ENCODE data around the gene MEIS1. TPM values are rescaled to one million over a fixed set of nuclear protein-coding genes. Genes with fewer than 3 reads are reported as not detected.

MEIS1 gene
- total and polyA plus RNA-seq, 4 donors = 9.0 to 158 (median 41.0) TPM

GRCh38 chr2:66437109-66437690, 2.3 kb downstream of the MEIS1 start:
- peaks cover 0 to 6% (median 0%) of the 10 kb centered on the region in 5 donors for H3K4me1 ChIP-seq (ENCODE audit: control insufficient read depth in 5 of 5, insufficient read depth in 5 of 5, low read length in 5 of 5)
- peak overlapping the region; percentile 78 to 84 for H3K27ac ChIP-seq (ENCODE audit: low read depth in 1 of 2, low read length in 1 of 2)
- peaks cover 0 to 57% (median 23%) of the 10 kb centered on the region in 4 donors for H3K36me3 ChIP-seq (ENCODE audit: control insufficient read depth in 4 of 4, insufficient read depth in 4 of 4, low read length in 4 of 4)
- no peaks in the 10 kb centered on the region for H3K9me3 ChIP-seq (ENCODE audit: control insufficient read depth in 4 of 4, insufficient read depth in 3 of 4, low read length in 3 of 4)
- no peak for TF ChIP-seq CTCF (IDR thresholded peaks at IDR 0.05; ENCODE audit: control extremely low read depth, extremely low read depth)
- ATAC-seq (ENCODE audit: insufficient read depth, low FRiP score) = no peak
- DNase-seq = peak; percentile 37 to 78 (median 64)
- H3K27me3 ChIP-seq (ENCODE audit: control insufficient read depth in 3 of 3, insufficient read depth in 3 of 3, low read length in 2 of 3) = peaks cover 0 to 19% (median 0%) of the 10 kb centered on the region in 3 donors
- H3K4me3 ChIP-seq = peak overlapping the region; percentile 61
- 2 to 12% methylated on average over 14 of the region's 14 CpGs for WGBS, 2 donors
- H3K9ac ChIP-seq (ENCODE audit: insufficient read depth in 1 of 2, low read length in 2 of 2) = peak overlapping the region; percentile 97 to 100

- Histone ChIP-seq H3K27me3 (ENCODE audit: control insufficient read depth in 3 of 3, insufficient read depth in 3 of 3, low read length in 2 of 3) (peaks cover 0 to 21% (median 0%) of the 10 kb centered on the region in 3 donors), H3K9ac (ENCODE audit: insufficient read depth in 1 of 2, low read length in 2 of 2) (peak overlapping the region; percentile 97 to 100), H3K4me1 (ENCODE audit: control insufficient read depth in 5 of 5, insufficient read depth in 5 of 5, low read length in 5 of 5) (peaks cover 0 to 6% (median 4%) of the 10 kb centered on the region in 5 donors), H3K4me3 (peak overlapping the region; percentile 61), H3K36me3 (ENCODE audit: control insufficient read depth in 4 of 4, insufficient read depth in 4 of 4, low read length in 4 of 4) (peaks cover 0 to 63% (median 24%) of the 10 kb centered on the region in 4 donors), H3K27ac (ENCODE audit: low read depth in 1 of 2, low read length in 1 of 2) (peak overlapping the region; percentile 78 to 84), H3K9me3 (ENCODE audit: control insufficient read depth in 4 of 4, insufficient read depth in 3 of 4, low read length in 3 of 4) (no peaks in the 10 kb centered on the region)
- WGBS, 2 donors = 3 to 14% methylated on average over 22 of the region's 22 CpGs
- DNase-seq (peak; percentile 59 to 77 (median 59)), ATAC-seq (ENCODE audit: insufficient read depth, low FRiP score) (no peak)
- TF ChIP-seq CTCF (IDR thresholded peaks at IDR 0.05; ENCODE audit: control extremely low read depth, extremely low read depth) = no peak
Observed at GRCh38 chr2:66437691-66438497, 3.0 kb downstream of the MEIS1 start.

- peak overlapping the region; percentile 78 to 84 for H3K27ac ChIP-seq (ENCODE audit: low read depth in 1 of 2, low read length in 1 of 2)
- 10 to 18% methylated on average over 8 of the region's 8 CpGs for WGBS, 2 donors
- peaks cover 0 to 9% (median 4%) of the 10 kb centered on the region in 5 donors for H3K4me1 ChIP-seq (ENCODE audit: control insufficient read depth in 5 of 5, insufficient read depth in 5 of 5, low read length in 5 of 5)
- H3K36me3 ChIP-seq (ENCODE audit: control insufficient read depth in 4 of 4, insufficient read depth in 4 of 4, low read length in 4 of 4) = peaks cover 0 to 69% (median 27%) of the 10 kb centered on the region in 4 donors
- no peak for TF ChIP-seq CTCF (IDR thresholded peaks at IDR 0.05; ENCODE audit: control extremely low read depth, extremely low read depth)
- H3K9ac ChIP-seq (ENCODE audit: insufficient read depth in 1 of 2, low read length in 2 of 2) = peak overlapping the region; percentile 97 to 100
- ATAC-seq (ENCODE audit: insufficient read depth, low FRiP score) (no peak), DNase-seq (no peak)
- H3K27me3 ChIP-seq (ENCODE audit: control insufficient read depth in 3 of 3, insufficient read depth in 3 of 3, low read length in 2 of 3) = peaks cover 0 to 21% (median 0%) of the 10 kb centered on the region in 3 donors
- H3K9me3 ChIP-seq (ENCODE audit: control insufficient read depth in 4 of 4, insufficient read depth in 3 of 4, low read length in 3 of 4) = no peaks in the 10 kb centered on the region
- H3K4me3 ChIP-seq = peak overlapping the region; percentile 61
Observed at GRCh38 chr2:66438498-66438833, 3.5 kb downstream of the MEIS1 start.
